Trophoblast cell (in vitro differentiated cells and primary cell): ENCODE results near the gene ATXN7.
A peak's percentile ranks its signal among the peaks of the same experiment; 100 is the strongest.

Experiments used
- DNase-seq, 2 donors: peaks; one replicate each; pipeline ENCODE4 v3.0.0-alpha.2; 2016
- H2AFZ ChIP-seq: 2 replicates; pipeline ENCODE4 v1.6.1; 2013; ENCODE audit warnings: low read length, moderate library complexity, mild to moderate bottlenecking; ENCODE audit not compliant: insufficient read depth, poor library complexity
- H2AK5ac ChIP-seq: 2 replicates; pipeline ENCODE4 v1.6.1; 2013; ENCODE audit warnings: mild to moderate bottlenecking, low read length
- H2BK120ac ChIP-seq: 2 replicates; pipeline ENCODE4 v1.6.1; 2013; ENCODE audit warnings: low read length, mild to moderate bottlenecking, moderate library complexity; ENCODE audit not compliant: insufficient read depth, poor library complexity
- H2BK12ac ChIP-seq: 2 replicates; pipeline ENCODE4 v1.6.1; 2013; ENCODE audit warnings: mild to moderate bottlenecking, low read length, moderate library complexity
- H2BK5ac ChIP-seq: 2 replicates; pipeline ENCODE4 v1.6.1; 2013; ENCODE audit warnings: low read length, low read depth, moderate library complexity, mild to moderate bottlenecking; ENCODE audit not compliant: poor library complexity
- H3K14ac ChIP-seq: 2 replicates; pipeline ENCODE4 v1.6.1; 2013; ENCODE audit warnings: mild to moderate bottlenecking, low read length
- H3K18ac ChIP-seq: 2 replicates; pipeline ENCODE4 v1.6.1; 2013; ENCODE audit warnings: mild to moderate bottlenecking, low read length
- H3K23ac ChIP-seq: 2 replicates; pipeline ENCODE4 v1.6.1; 2013; ENCODE audit warnings: low read length
- H3K27ac ChIP-seq: 2 replicates; pipeline ENCODE4 v1.5.1; 2013; ENCODE audit warnings: low read depth, mild to moderate bottlenecking, inconsistent platforms, low read length, moderate library complexity
- H3K27me3 ChIP-seq: 2 replicates; pipeline ENCODE4 v1.6.1; 2013; ENCODE audit warnings: inconsistent platforms, mild to moderate bottlenecking, low read length, moderate library complexity; ENCODE audit not compliant: insufficient read depth
- H3K36me3 ChIP-seq, 2 experiments: 1 replicate in 1 of 2; 2 replicates in 1 of 2; pipeline ENCODE4 v1.6.1; 2013; ENCODE audit warnings: low read length in 2 of 2, mild to moderate bottlenecking in 2 of 2, moderate library complexity in 1 of 2; ENCODE audit not compliant: insufficient read depth in 2 of 2, control insufficient read depth in 1 of 2
- H3K4ac ChIP-seq: 2 replicates; pipeline ENCODE4 v1.6.1; 2013; ENCODE audit warnings: low read depth, mild to moderate bottlenecking, low read length, moderate library complexity
- H3K4me1 ChIP-seq, 2 experiments: 1 replicate in 1 of 2; 2 replicates in 1 of 2; pipeline ENCODE4 v1.6.1; 2013; ENCODE audit warnings: low read length in 2 of 2, mild to moderate bottlenecking in 2 of 2, moderate library complexity in 1 of 2; ENCODE audit not compliant: insufficient read depth in 2 of 2, control insufficient read depth in 1 of 2
- H3K4me2 ChIP-seq: 2 replicates; pipeline ENCODE4 v1.6.1; 2013; ENCODE audit warnings: inconsistent platforms, mild to moderate bottlenecking, low read length, moderate library complexity
- H3K4me3 ChIP-seq: 2 replicates; pipeline ENCODE4 v1.5.1; 2013; ENCODE audit warnings: mild to moderate bottlenecking, low read depth, low read length, inconsistent platforms
- H3K79me1 ChIP-seq: one replicate; pipeline ENCODE4 v1.6.1; 2013; ENCODE audit warnings: low read length
- H3K79me2 ChIP-seq: 2 replicates; pipeline ENCODE4 v1.6.1; 2013; ENCODE audit warnings: low read length, mild to moderate bottlenecking; ENCODE audit not compliant: control insufficient read depth, insufficient read depth, poor library complexity
- H3K9ac ChIP-seq: 2 replicates; pipeline ENCODE4 v1.6.1; 2013; ENCODE audit warnings: mild to moderate bottlenecking, low read length
- H3K9me3 ChIP-seq: 2 replicates; pipeline ENCODE4 v1.6.1; 2013; ENCODE audit warnings: low read depth, mild to moderate bottlenecking, control low read depth, inconsistent platforms, low read length; ENCODE audit not compliant: insufficient read depth
- H4K12ac ChIP-seq: 2 replicates; pipeline ENCODE4 v1.6.1; 2013; ENCODE audit warnings: low read depth, mild to moderate bottlenecking, low read length, moderate library complexity
- H4K8ac ChIP-seq: 2 replicates; pipeline ENCODE4 v1.6.1; 2013; ENCODE audit warnings: low read depth, mild to moderate bottlenecking, low read length, moderate library complexity
- H4K91ac ChIP-seq: one replicate; pipeline ENCODE4 v1.6.1; 2013; ENCODE audit warnings: low read depth, mild to moderate bottlenecking, low read length, moderate library complexity
- WGBS: extraction: QIAGEN DNeasy Blood & Tissue Kit; methylation state at CpG from one replicate; pipeline ENCODE4 v1.1.7; 2013; ENCODE audit warnings: missing lambda C conversion rate; ENCODE audit not compliant: insufficient read length, insufficient coverage; ENCODE audit errors: extremely low coverage; 5-methylcytosine and 5-hydroxymethylcytosine counted together

The ATXN7 gene

DNA sequence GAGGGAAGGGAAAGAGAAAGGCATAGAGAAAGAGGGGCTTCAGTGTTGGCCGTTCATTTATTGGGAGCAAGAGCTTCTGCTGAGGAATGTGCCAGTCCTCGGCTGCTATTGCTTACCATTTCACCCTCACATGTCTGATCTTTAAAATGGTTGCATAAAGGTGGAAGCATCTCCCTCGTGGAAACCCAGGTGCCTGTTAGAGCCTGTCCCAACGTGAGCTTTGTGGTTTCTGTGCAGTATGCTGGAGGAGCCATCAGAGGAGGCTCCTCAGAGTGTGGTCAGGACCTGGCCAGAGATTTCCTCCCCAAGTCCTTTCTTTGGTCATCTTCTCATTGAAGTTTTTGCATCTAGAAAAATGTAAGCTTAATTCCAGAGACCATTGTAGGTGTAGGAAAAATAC is 125.3 kb downstream of the ATXN7 start:
- Histone ChIP-seq H2BK5ac (no peak overlapping the region), H3K79me1 (no peaks in the 10 kb centered on the region), H3K4me1 (no peaks in the 10 kb centered on the region), H3K4ac (no peak overlapping the region), H2BK120ac (no peak overlapping the region), H2BK12ac (no peak overlapping the region), H2AK5ac (no peak overlapping the region), H3K18ac (no peak overlapping the region), H4K8ac (no peak overlapping the region), H3K27me3 (no peaks in the 10 kb centered on the region), H3K36me3 (peaks cover 14 to 43% of the 10 kb centered on the region in 2 experiments), H3K79me2 (no peaks in the 10 kb centered on the region), H3K27ac (no peak overlapping the region), H4K12ac (no peak overlapping the region), H4K91ac (no peak overlapping the region), H2AFZ (no peak overlapping the region), H3K4me3 (no peak overlapping the region), H3K14ac (no peak overlapping the region), H3K9me3 (peaks cover 2% of the 10 kb centered on the region), H3K9ac (no peak overlapping the region), H3K4me2 (no peak overlapping the region), H3K23ac (no peak overlapping the region)
- DNase-seq, result no peak
- no CpG with 5 or more reads among the region's 4 CpGs for WGBS

- no peak overlapping the region for H2AFZ ChIP-seq
- no peaks in the 10 kb centered on the region for H3K79me2 ChIP-seq
- no peak overlapping the region for H3K18ac ChIP-seq
- no CpG with 5 or more reads among the region's 14 CpGs for WGBS
- H4K12ac ChIP-seq, result no peak overlapping the region
- no peaks in the 10 kb centered on the region for H3K79me1 ChIP-seq
- H3K9ac ChIP-seq, result peak overlapping the region; percentile 29
- no peak overlapping the region for H2BK120ac ChIP-seq
- no peak overlapping the region for H2AK5ac ChIP-seq
- no peaks in the 10 kb centered on the region for H3K27me3 ChIP-seq
- H2BK5ac ChIP-seq, result no peak overlapping the region
- H3K36me3 ChIP-seq, result peaks cover 20 to 47% of the 10 kb centered on the region in 2 experiments
- H3K4me1 ChIP-seq, result no peaks in the 10 kb centered on the region
- H3K27ac ChIP-seq, result no peak overlapping the region
- H3K4ac ChIP-seq, result no peak overlapping the region
- H4K91ac ChIP-seq, result no peak overlapping the region
- H3K23ac ChIP-seq, result no peak overlapping the region
- no peak for DNase-seq
- no peak overlapping the region for H4K8ac ChIP-seq
- peaks cover 2% of the 10 kb centered on the region for H3K9me3 ChIP-seq
- H3K14ac ChIP-seq, result no peak overlapping the region
- peak overlapping the region; percentile 8 for H3K4me3 ChIP-seq
- H2BK12ac ChIP-seq, result no peak overlapping the region
- no peak overlapping the region for H3K4me2 ChIP-seq
Observed at GRCh38 chr3:63990204-63990603, 126.5 kb downstream of the ATXN7 start.

DNA sequence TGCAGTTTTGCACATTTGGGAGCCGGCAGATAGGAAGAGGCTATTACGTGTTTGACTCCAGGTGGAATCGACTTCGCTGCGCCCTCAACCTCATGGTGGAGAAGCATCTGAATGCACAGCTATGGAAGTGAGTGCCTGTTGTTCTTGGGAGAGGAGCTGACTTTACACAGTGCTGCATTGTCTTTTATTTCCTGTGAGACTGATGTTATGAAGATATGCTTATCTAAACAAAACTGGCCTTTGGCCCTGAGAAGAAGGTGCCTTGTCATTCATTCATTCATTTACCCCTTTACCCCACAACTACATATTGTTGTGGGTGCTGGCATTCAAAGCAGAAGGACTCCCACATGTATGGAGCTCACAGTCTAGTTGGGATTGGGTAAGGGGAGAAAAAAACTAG is 127.1 kb downstream of the ATXN7 start:
- no peaks in the 10 kb centered on the region for H3K27me3 ChIP-seq
- H3K4me3 ChIP-seq, result no peak overlapping the region
- no peak overlapping the region for H3K4ac ChIP-seq
- no peak overlapping the region for H3K27ac ChIP-seq
- no peak overlapping the region for H3K14ac ChIP-seq
- no peak overlapping the region for H3K18ac ChIP-seq
- H3K4me1 ChIP-seq, result no peaks in the 10 kb centered on the region
- H2BK5ac ChIP-seq, result no peak overlapping the region
- H3K9ac ChIP-seq, result no peak overlapping the region
- H4K12ac ChIP-seq, result no peak overlapping the region
- no peak overlapping the region for H2AK5ac ChIP-seq
- H2BK12ac ChIP-seq, result no peak overlapping the region
- DNase-seq, result no peak
- no CpG with 5 or more reads among the region's 5 CpGs for WGBS
- peaks cover 2% of the 10 kb centered on the region for H3K9me3 ChIP-seq
- no peak overlapping the region for H3K23ac ChIP-seq
- H3K79me1 ChIP-seq, result no peaks in the 10 kb centered on the region
- no peak overlapping the region for H4K8ac ChIP-seq
- H2BK120ac ChIP-seq, result no peak overlapping the region
- H3K36me3 ChIP-seq, result peaks cover 25 to 52% of the 10 kb centered on the region in 2 experiments
- no peaks in the 10 kb centered on the region for H3K79me2 ChIP-seq
- H2AFZ ChIP-seq, result no peak overlapping the region
- H3K4me2 ChIP-seq, result no peak overlapping the region
- H4K91ac ChIP-seq, result no peak overlapping the region

DNA sequence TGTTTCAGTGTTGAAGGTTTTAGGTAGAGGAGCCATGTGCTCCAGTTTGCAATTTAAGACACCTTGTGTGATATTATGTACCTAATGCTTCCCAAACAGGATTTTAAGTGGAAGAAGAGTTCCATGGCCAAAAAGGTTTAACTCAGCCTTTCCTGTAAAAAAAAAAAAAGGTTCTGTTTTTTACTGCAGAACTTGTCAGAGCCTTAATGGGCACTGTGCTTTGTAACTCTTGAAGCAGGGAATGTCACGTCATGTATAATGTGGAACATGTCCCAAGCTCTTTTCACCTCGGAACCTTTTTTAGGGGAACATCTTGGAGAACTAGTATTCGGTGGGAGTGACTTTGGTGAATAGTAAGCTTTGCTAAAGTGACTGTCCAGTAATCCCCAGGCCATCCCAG is 128.0 kb downstream of the ATXN7 start:
- no peak overlapping the region for H3K4ac ChIP-seq
- H2BK5ac ChIP-seq, result no peak overlapping the region
- H3K27me3 ChIP-seq, result no peaks in the 10 kb centered on the region
- peaks cover 31 to 58% of the 10 kb centered on the region in 2 experiments for H3K36me3 ChIP-seq
- H2BK12ac ChIP-seq, result no peak overlapping the region
- H2BK120ac ChIP-seq, result no peak overlapping the region
- DNase-seq, result no peak
- H3K4me1 ChIP-seq, result no peaks in the 10 kb centered on the region
- no peak overlapping the region for H4K8ac ChIP-seq
- no CpG with 5 or more reads among the region's 3 CpGs for WGBS
- H3K9ac ChIP-seq, result no peak overlapping the region
- no peak overlapping the region for H3K4me3 ChIP-seq
- no peak overlapping the region for H4K12ac ChIP-seq
- H3K79me2 ChIP-seq, result no peaks in the 10 kb centered on the region
- no peak overlapping the region for H3K18ac ChIP-seq
- no peak overlapping the region for H3K27ac ChIP-seq
- H3K23ac ChIP-seq, result no peak overlapping the region
- H3K79me1 ChIP-seq, result no peaks in the 10 kb centered on the region
- H2AK5ac ChIP-seq, result no peak overlapping the region
- H3K14ac ChIP-seq, result no peak overlapping the region
- no peak overlapping the region for H2AFZ ChIP-seq
- no peak overlapping the region for H4K91ac ChIP-seq
- no peak overlapping the region for H3K4me2 ChIP-seq
- peaks cover 2% of the 10 kb centered on the region for H3K9me3 ChIP-seq
